H1 (cell line): ENCODE data around the gene PCBP2. TPM values are rescaled to one million over a fixed set of nuclear protein-coding genes. Genes with fewer than 3 reads are reported as not detected.

Experiments used
- CTCF ChIA-PET: fragments of 300-600 bp; sonication (Branson Sonifier 250); formaldehyde crosslinking; loops from one replicate; lab custom pipeline; 2021; ENCODE audit not compliant: partially characterized antibody; lab: Charles Lee
- POLR2A ChIA-PET: fragments of 300-600 bp; sonication (Branson Sonifier 250); formaldehyde crosslinking; loops from one replicate; lab custom pipeline; 2021; ENCODE audit warnings: inconsistent platforms; ENCODE audit not compliant: partially characterized antibody; lab: Charles Lee
- DNase-seq, 2 experiments: peaks; one replicate each; pipeline versions ENCODE4 v3.0.0 to v3.0.0-alpha.2; 2010 to 2022; ENCODE audit warnings: low spot score in 2 of 2, low read depth in 1 of 2, mixed read lengths in 1 of 2
- FAIRE-seq: peaks from 2 replicates; lab custom pipeline; 2011; peaks lifted over from hg19 to GRCh38; lab: Jason Lieb, UNC
- H2AFZ ChIP-seq: 2 replicates; pipeline ENCODE4 v1.8.1; 2012; ENCODE audit warnings: low read length, inconsistent platforms
- H2AK5ac ChIP-seq: 2 replicates; pipeline ENCODE4 v1.6.1; 2013; ENCODE audit warnings: low read depth, low read length
- H2BK120ac ChIP-seq: replicated peaks from 2 replicates; pipeline ENCODE3; 2013; ENCODE audit warnings: low read depth, low read length, inconsistent platforms
- H2BK12ac ChIP-seq: 2 replicates; pipeline ENCODE4 v1.6.1; 2013; ENCODE audit warnings: low read depth, low read length
- H2BK15ac ChIP-seq: 2 replicates; pipeline ENCODE4 v1.6.1; 2013; ENCODE audit warnings: low read length
- H2BK20ac ChIP-seq: 2 replicates; pipeline ENCODE4 v1.6.1; 2013; ENCODE audit warnings: low read length
- H2BK5ac ChIP-seq: 2 replicates; pipeline ENCODE4 v1.6.1; 2013; ENCODE audit warnings: low read depth, low read length
- H3K14ac ChIP-seq: 2 replicates; pipeline ENCODE4 v1.6.1; 2013; ENCODE audit warnings: inconsistent platforms; ENCODE audit not compliant: insufficient read length
- H3K18ac ChIP-seq: 2 replicates; pipeline ENCODE4 v1.6.1; 2013; ENCODE audit warnings: low read length; ENCODE audit errors: extremely low read depth
- H3K23ac ChIP-seq: 2 replicates; pipeline ENCODE4 v1.6.1; 2013; ENCODE audit warnings: inconsistent platforms; ENCODE audit not compliant: insufficient read length
- H3K23me2 ChIP-seq: 2 replicates; pipeline ENCODE4 v1.6.1; 2013; ENCODE audit warnings: low read depth, low read length
- H3K27ac ChIP-seq: 2 replicates; pipeline ENCODE4 v1.6.1; 2011; ENCODE audit warnings: low read depth, low read length, inconsistent platforms
- H3K27me3 ChIP-seq, 4 experiments: replicated peaks in 1 of 4; 1 replicate in 1 of 4; 2 replicates in 3 of 4; pipeline versions ENCODE4 v1.6.1 to v1.8.1; 2011 to 2013; ENCODE audit warnings: low read length in 3 of 4, mild to moderate bottlenecking in 3 of 4, inconsistent platforms in 2 of 4, mixed read lengths in 2 of 4, moderate library complexity in 1 of 4; ENCODE audit not compliant: control insufficient read depth in 3 of 4, insufficient read depth in 3 of 4; ENCODE audit errors: extremely low read depth in 1 of 4
- H3K36me3 ChIP-seq, 4 experiments: 2 replicates each; pipeline versions ENCODE4 v1.6.1 to v1.8.1; 2011 to 2013; ENCODE audit warnings: mild to moderate bottlenecking in 4 of 4, low read length in 3 of 4, moderate library complexity in 2 of 4, control low read depth in 1 of 4, inconsistent platforms in 1 of 4; ENCODE audit not compliant: insufficient read depth in 4 of 4, control insufficient read depth in 2 of 4
- H3K4ac ChIP-seq: replicated peaks from 2 replicates; pipeline ENCODE3; 2013; ENCODE audit warnings: low read length, low read depth, mixed read lengths, inconsistent platforms; ENCODE audit not compliant: insufficient read length
- H3K4me1 ChIP-seq, 4 experiments: replicated peaks in 1 of 4; 1 replicate in 1 of 4; 2 replicates in 3 of 4; pipeline versions ENCODE4 v1.6.1 to v1.8.1; 2011 to 2013; ENCODE audit warnings: low read length in 3 of 4, inconsistent platforms in 2 of 4, mixed read lengths in 1 of 4; ENCODE audit not compliant: insufficient read depth in 4 of 4, control insufficient read depth in 3 of 4
- H3K4me2 ChIP-seq, 2 experiments: 2 replicates each; pipeline versions ENCODE4 v1.6.1 to v1.8.1; 2011 to 2013; ENCODE audit warnings: low read depth in 2 of 2, low read length in 2 of 2, control low read depth in 1 of 2, inconsistent platforms in 1 of 2, mild to moderate bottlenecking in 1 of 2; ENCODE audit not compliant: insufficient read depth in 1 of 2
- H3K4me3 ChIP-seq, 4 experiments: fragments of 200-600, 300-600 bp in 1 of 4; sonication (generic), shearing (Covaris generic), sonication (Bioruptor Twin) in 1 of 4; 2 replicates each; pipeline versions ENCODE4 v1.5.1 to v1.8.1; 2011 to 2016; ENCODE audit warnings: low read length in 4 of 4, low read depth in 3 of 4, control low read depth in 2 of 4, inconsistent platforms in 2 of 4, mild to moderate bottlenecking in 2 of 4, mixed read lengths in 1 of 4, moderate library complexity in 1 of 4; ENCODE audit not compliant: insufficient read depth in 2 of 4; ENCODE audit errors: extremely low read depth in 1 of 4
- H3K56ac ChIP-seq: replicated peaks from 2 replicates; pipeline ENCODE3; 2013; ENCODE audit warnings: low read depth, mild to moderate bottlenecking, mixed read lengths, low read length, inconsistent platforms; ENCODE audit not compliant: insufficient read length
- H3K79me1 ChIP-seq: 2 replicates; pipeline ENCODE4 v1.6.1; 2013; ENCODE audit warnings: low read depth, low read length, control low read depth
- H3K79me2 ChIP-seq, 2 experiments: 2 replicates each; pipeline versions ENCODE4 v1.6.1 to v1.8.1; 2012 to 2013; ENCODE audit warnings: low read length in 2 of 2, mild to moderate bottlenecking in 2 of 2, inconsistent platforms in 1 of 2; ENCODE audit not compliant: insufficient read depth in 2 of 2, control insufficient read depth in 1 of 2
- H3K9ac ChIP-seq, 4 experiments: replicated peaks in 1 of 4; 1 replicate in 1 of 4; 2 replicates in 3 of 4; pipeline versions ENCODE4 v1.6.1 to v1.8.1; 2011 to 2013; ENCODE audit warnings: low read depth in 3 of 4, low read length in 3 of 4, control low read depth in 2 of 4, mild to moderate bottlenecking in 2 of 4, moderate library complexity in 2 of 4, inconsistent platforms in 1 of 4; ENCODE audit errors: extremely low read depth in 1 of 4
- H3K9me3 ChIP-seq, 2 experiments: 2 replicates each; pipeline versions ENCODE4 v1.6.1 to v1.8.1; 2012 to 2013; ENCODE audit warnings: mild to moderate bottlenecking in 2 of 2, moderate library complexity in 2 of 2, control low read depth in 1 of 2, inconsistent platforms in 1 of 2, low read depth in 1 of 2, low read length in 1 of 2, mixed read lengths in 1 of 2; ENCODE audit not compliant: insufficient read depth in 2 of 2
- H4K20me1 ChIP-seq, 2 experiments: replicated peaks in 1 of 2; 2 replicates each; pipeline versions ENCODE3 to v1.8.1; 2011 to 2013; ENCODE audit warnings: inconsistent platforms in 2 of 2, low read length in 2 of 2, mild to moderate bottlenecking in 1 of 2; ENCODE audit not compliant: insufficient read depth in 2 of 2, control insufficient read depth in 1 of 2
- H4K5ac ChIP-seq: 2 replicates; pipeline ENCODE4 v1.6.1; 2013; ENCODE audit warnings: low read length, low read depth, mixed read lengths, inconsistent platforms; ENCODE audit not compliant: insufficient read length
- H4K8ac ChIP-seq: 2 replicates; pipeline ENCODE4 v1.8.0; 2013; ENCODE audit warnings: mild to moderate bottlenecking, moderate library complexity, low read length, inconsistent platforms; ENCODE audit not compliant: insufficient read depth; ENCODE audit errors: extremely low read depth
- H4K91ac ChIP-seq: replicated peaks from 2 replicates; pipeline ENCODE3; 2013; ENCODE audit warnings: low read length, mixed read lengths, inconsistent platforms; ENCODE audit not compliant: insufficient read length
- CHD1 ChIP-seq: IDR thresholded peaks from 2 replicates; pipeline ENCODE4 v1.6.1; 2012; ENCODE audit warnings: low read depth, low read length, improper control_type of control experiment
- GTF2F1 ChIP-seq: IDR thresholded peaks from 2 replicates; pipeline ENCODE4 v1.6.1; 2012; ENCODE audit warnings: low read depth, low read length, improper control_type of control experiment, borderline replicate concordance
- HDAC6 ChIP-seq: IDR thresholded peaks from one replicate; pipeline ENCODE4 v1.7.1; 2012; ENCODE audit warnings: low read depth, mild to moderate bottlenecking, inconsistent platforms, low read length, moderate library complexity
- KDM5A ChIP-seq: fragments of 200-600 bp; IDR thresholded peaks from 2 replicates; pipeline ENCODE4 v1.7.1; 2012; ENCODE audit warnings: mild to moderate bottlenecking, low read length, inconsistent platforms, mixed read lengths
- PHF8 ChIP-seq: fragments of 200-600 bp; sonication (generic); conservative IDR thresholded peaks from 2 replicates; pipeline ENCODE4 v1.7.1; 2012; ENCODE audit warnings: low read depth, mild to moderate bottlenecking, inconsistent platforms, low read length, moderate library complexity
- POLR2A ChIP-seq, 2 experiments: IDR thresholded peaks; 1 replicate in 1 of 2; 2 replicates in 1 of 2; pipeline ENCODE4 v1.6.1; 2011; ENCODE audit warnings: low read depth in 2 of 2, low read length in 2 of 2, mild to moderate bottlenecking in 2 of 2; ENCODE audit errors: control extremely low read depth in 1 of 2
- RXRA ChIP-seq: IDR thresholded peaks from 2 replicates; pipeline ENCODE4 v1.6.1; 2011; ENCODE audit warnings: low read depth, mild to moderate bottlenecking, low read length, moderate library complexity; ENCODE audit not compliant: insufficient read depth
- SP4 ChIP-seq: IDR thresholded peaks from 2 replicates; pipeline ENCODE4 v1.6.1; 2012; ENCODE audit warnings: low read length, inconsistent platforms
- TAF7 ChIP-seq: optimal IDR thresholded peaks from 2 replicates; pipeline ENCODE3; 2011; ENCODE audit warnings: low read depth, mild to moderate bottlenecking, inconsistent platforms, low read length, moderate library complexity, borderline replicate concordance
- TCF12 ChIP-seq: IDR thresholded peaks from 2 replicates; pipeline ENCODE4 v1.6.1; 2011; ENCODE audit warnings: low read depth, mild to moderate bottlenecking, low read length
- WGBS, 2 experiments: shearing (Covaris generic) in 1 of 2; methylation state at CpG; one replicate each; pipeline versions ENCODE4 v1.1.6 to v1.1.7; 2013 to 2015; ENCODE audit warnings: low lambda C conversion rate in 2 of 2, mixed read lengths in 2 of 2, inconsistent platforms in 1 of 2, low coverage in 1 of 2, missing lambda C conversion rate in 1 of 2; ENCODE audit not compliant: insufficient replicate concordance in 2 of 2, insufficient coverage in 1 of 2, insufficient read length in 1 of 2; ENCODE audit errors: extremely low coverage in 1 of 2, missing lambda C conversion rate in 1 of 2; 5-methylcytosine and 5-hydroxymethylcytosine counted together
- polyA plus RNA-seq, 7 experiments: library from polyadenylated mRNA; depleted of rRNA in 3 of 7; stranded (reverse) in 5 of 7; unstranded in 2 of 7; fragments of >200 nt in 5 of 7; fragments of 200-250 nt in 2 of 7; gene quantifications; 1 replicate in 5 of 7; 2 replicates in 1 of 7; 4 replicates in 1 of 7; pipeline versions ENCODE4 v1.2.1 to v1.2.3, GENCODE V29; 2011 to 2013; ENCODE audit warnings: missing spikeins in 2 of 7, mixed read lengths in 2 of 7
- total RNA-seq: library from RNA; stranded (reverse); fragmentation: NEBNext Ultra II Directional; extraction: Animal tissue kit (Norgen Biotek cat#: 25700); gene quantifications from 2 replicates; pipeline ENCODE4 v1.2.1, GENCODE V29; 2021
- TF ChIP-seq, protein P1 (sequence below): IDR thresholded peaks from 2 replicates; pipeline ENCODE4 v1.6.1; 2012; ENCODE audit warnings: inconsistent platforms
- TF ChIP-seq, protein P2 (sequence below), 3 experiments: IDR thresholded peaks; 1 replicate in 2 of 3; 2 replicates in 1 of 3; pipeline versions ENCODE4 v1.5.1 to v1.6.1; 2011; ENCODE audit warnings: low read length in 3 of 3, mild to moderate bottlenecking in 3 of 3, inconsistent platforms in 2 of 3, low read depth in 1 of 3, moderate library complexity in 1 of 3; ENCODE audit not compliant: insufficient read depth in 1 of 3; ENCODE audit errors: control extremely low read depth in 1 of 3

Gene PCBP2
- total and polyA plus RNA-seq, 2 of the 8 experiments (the other 6 are each of a cell fraction or from before 2014, with no cell fraction given): 470 to 1,123 TPM

DNA sequence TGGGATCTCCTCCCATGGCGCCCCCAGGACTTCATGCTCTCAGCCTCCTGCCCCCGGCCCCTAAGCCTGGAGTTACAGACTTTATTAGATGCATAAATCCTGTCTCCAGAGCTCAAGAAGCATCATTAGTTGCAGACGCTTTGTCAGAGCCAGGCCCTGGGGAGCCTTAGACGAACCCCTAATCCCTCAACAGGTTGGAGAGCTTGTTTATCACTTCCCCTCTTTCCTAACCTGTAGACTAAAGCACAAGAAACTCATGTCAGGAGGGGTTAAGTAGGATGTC is 55.6 kb downstream of the PCBP2 start:
- Histone ChIP-seq H2AK5ac (no peak overlapping the region), H3K56ac (no peak overlapping the region), H3K23me2 (no peaks in the 10 kb centered on the region), H3K23ac (no peak overlapping the region), H3K4me2 (no peak overlapping the region), H2BK15ac (no peak overlapping the region), H2BK20ac (no peak overlapping the region), H3K4me1 (no peaks in the 10 kb centered on the region), H4K91ac (no peak overlapping the region), H2BK120ac (no peak overlapping the region), H2BK5ac (no peak overlapping the region), H3K27ac (no peak overlapping the region), H3K36me3 (peaks cover 9 to 23% (median 14%) of the 10 kb centered on the region in 4 experiments; a peak in 7 of 8 replicates), H3K4me3 (no peak overlapping the region; a peak in 1 of 8 replicates), H3K9me3 (no peaks in the 10 kb centered on the region), H2AFZ (no peak overlapping the region), H3K4ac (no peak overlapping the region), H4K8ac (no peak overlapping the region), H3K79me2 (0 out of 4 replicates have a peak, but pooled peaks cover 0 to 3% of the 10 kb centered on the region in 2 experiments), H3K18ac (no peak overlapping the region), H3K14ac (no peak overlapping the region), H4K20me1 (peaks cover 0 to 4% of the 10 kb centered on the region in 2 experiments), H3K9ac (no peak overlapping the region), H4K5ac (no peak overlapping the region), H2BK12ac (no peak overlapping the region), H3K27me3 (no peaks in the 10 kb centered on the region), H3K79me1 (no peaks in the 10 kb centered on the region)
- ChIA-PET POLR2A (interaction anchor here (1.2 to 67.0 kb wide), 5 partner anchors 9 to 180 kb away, joined by 3 to 3397 read pairs (median 3); partner anchors contain the start of genes PCBP2 and PRR13), CTCF (interaction anchor here (1.0 to 9.8 kb wide), 10 partner anchors 14 to 296 kb away, joined by 3 to 105 read pairs (median 9); partner anchors contain the start of gene AAAS)
- WGBS, 2 experiments: 87% methylated on average over 4 of the region's 4 CpGs; no CpG with 5 or more reads in 1 of the 2 experiments
- FAIRE-seq (no peak), DNase-seq (no peak)
- TF ChIP-seq, protein P1, sequence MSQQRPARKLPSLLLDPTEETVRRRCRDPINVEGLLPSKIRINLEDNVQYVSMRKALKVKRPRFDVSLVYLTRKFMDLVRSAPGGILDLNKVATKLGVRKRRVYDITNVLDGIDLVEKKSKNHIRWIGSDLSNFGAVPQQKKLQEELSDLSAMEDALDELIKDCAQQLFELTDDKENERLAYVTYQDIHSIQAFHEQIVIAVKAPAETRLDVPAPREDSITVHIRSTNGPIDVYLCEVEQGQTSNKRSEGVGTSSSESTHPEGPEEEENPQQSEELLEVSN: no peak
- TF ChIP-seq TCF12 (no peak), CHD1 (no peak), SP4 (no peak), HDAC6 (no peak), TAF7 (no peak), POLR2A (IDR thresholded peaks at IDR 0.05; ENCODE audit: control extremely low read depth in 1 of 2, low read depth in 2 of 2, low read length in 2 of 2) (no peak), GTF2F1 (no peak), KDM5A (no peak), PHF8 (no peak), RXRA (no peak)
- TF ChIP-seq, protein P2, sequence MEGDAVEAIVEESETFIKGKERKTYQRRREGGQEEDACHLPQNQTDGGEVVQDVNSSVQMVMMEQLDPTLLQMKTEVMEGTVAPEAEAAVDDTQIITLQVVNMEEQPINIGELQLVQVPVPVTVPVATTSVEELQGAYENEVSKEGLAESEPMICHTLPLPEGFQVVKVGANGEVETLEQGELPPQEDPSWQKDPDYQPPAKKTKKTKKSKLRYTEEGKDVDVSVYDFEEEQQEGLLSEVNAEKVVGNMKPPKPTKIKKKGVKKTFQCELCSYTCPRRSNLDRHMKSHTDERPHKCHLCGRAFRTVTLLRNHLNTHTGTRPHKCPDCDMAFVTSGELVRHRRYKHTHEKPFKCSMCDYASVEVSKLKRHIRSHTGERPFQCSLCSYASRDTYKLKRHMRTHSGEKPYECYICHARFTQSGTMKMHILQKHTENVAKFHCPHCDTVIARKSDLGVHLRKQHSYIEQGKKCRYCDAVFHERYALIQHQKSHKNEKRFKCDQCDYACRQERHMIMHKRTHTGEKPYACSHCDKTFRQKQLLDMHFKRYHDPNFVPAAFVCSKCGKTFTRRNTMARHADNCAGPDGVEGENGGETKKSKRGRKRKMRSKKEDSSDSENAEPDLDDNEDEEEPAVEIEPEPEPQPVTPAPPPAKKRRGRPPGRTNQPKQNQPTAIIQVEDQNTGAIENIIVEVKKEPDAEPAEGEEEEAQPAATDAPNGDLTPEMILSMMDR (IDR thresholded peaks at IDR 0.05; ENCODE audit: control extremely low read depth in 1 of 3, insufficient read depth in 1 of 3, low read depth in 1 of 3, low read length in 3 of 3): no peak
